Trophoblast cell (in vitro differentiated cells and primary cell): Measurements from ENCODE around the gene NTSR2.
A peak's percentile ranks its signal among the peaks of the same experiment; 100 is the strongest.

Experiments
- DNase-seq, 2 donors: peaks; one replicate each; pipeline ENCODE4 v3.0.0-alpha.2; 2016
- H2AFZ ChIP-seq: 2 replicates; pipeline ENCODE4 v1.6.1; 2013; ENCODE audit warnings: low read length, moderate library complexity, mild to moderate bottlenecking; ENCODE audit not compliant: insufficient read depth, poor library complexity
- H2AK5ac ChIP-seq: 2 replicates; pipeline ENCODE4 v1.6.1; 2013; ENCODE audit warnings: mild to moderate bottlenecking, low read length
- H2BK120ac ChIP-seq: 2 replicates; pipeline ENCODE4 v1.6.1; 2013; ENCODE audit warnings: low read length, mild to moderate bottlenecking, moderate library complexity; ENCODE audit not compliant: insufficient read depth, poor library complexity
- H2BK12ac ChIP-seq: 2 replicates; pipeline ENCODE4 v1.6.1; 2013; ENCODE audit warnings: mild to moderate bottlenecking, low read length, moderate library complexity
- H2BK5ac ChIP-seq: 2 replicates; pipeline ENCODE4 v1.6.1; 2013; ENCODE audit warnings: low read length, low read depth, moderate library complexity, mild to moderate bottlenecking; ENCODE audit not compliant: poor library complexity
- H3K14ac ChIP-seq: 2 replicates; pipeline ENCODE4 v1.6.1; 2013; ENCODE audit warnings: mild to moderate bottlenecking, low read length
- H3K18ac ChIP-seq: 2 replicates; pipeline ENCODE4 v1.6.1; 2013; ENCODE audit warnings: mild to moderate bottlenecking, low read length
- H3K23ac ChIP-seq: 2 replicates; pipeline ENCODE4 v1.6.1; 2013; ENCODE audit warnings: low read length
- H3K27ac ChIP-seq: 2 replicates; pipeline ENCODE4 v1.5.1; 2013; ENCODE audit warnings: low read depth, mild to moderate bottlenecking, inconsistent platforms, low read length, moderate library complexity
- H3K27me3 ChIP-seq: 2 replicates; pipeline ENCODE4 v1.6.1; 2013; ENCODE audit warnings: inconsistent platforms, mild to moderate bottlenecking, low read length, moderate library complexity; ENCODE audit not compliant: insufficient read depth
- H3K36me3 ChIP-seq, 2 experiments: 1 replicate in 1 of 2; 2 replicates in 1 of 2; pipeline ENCODE4 v1.6.1; 2013; ENCODE audit warnings: low read length in 2 of 2, mild to moderate bottlenecking in 2 of 2, moderate library complexity in 1 of 2; ENCODE audit not compliant: insufficient read depth in 2 of 2, control insufficient read depth in 1 of 2
- H3K4ac ChIP-seq: 2 replicates; pipeline ENCODE4 v1.6.1; 2013; ENCODE audit warnings: low read depth, mild to moderate bottlenecking, low read length, moderate library complexity
- H3K4me1 ChIP-seq, 2 experiments: 1 replicate in 1 of 2; 2 replicates in 1 of 2; pipeline ENCODE4 v1.6.1; 2013; ENCODE audit warnings: low read length in 2 of 2, mild to moderate bottlenecking in 2 of 2, moderate library complexity in 1 of 2; ENCODE audit not compliant: insufficient read depth in 2 of 2, control insufficient read depth in 1 of 2
- H3K4me2 ChIP-seq: 2 replicates; pipeline ENCODE4 v1.6.1; 2013; ENCODE audit warnings: inconsistent platforms, mild to moderate bottlenecking, low read length, moderate library complexity
- H3K4me3 ChIP-seq: 2 replicates; pipeline ENCODE4 v1.5.1; 2013; ENCODE audit warnings: mild to moderate bottlenecking, low read depth, low read length, inconsistent platforms
- H3K79me1 ChIP-seq: one replicate; pipeline ENCODE4 v1.6.1; 2013; ENCODE audit warnings: low read length
- H3K79me2 ChIP-seq: 2 replicates; pipeline ENCODE4 v1.6.1; 2013; ENCODE audit warnings: low read length, mild to moderate bottlenecking; ENCODE audit not compliant: control insufficient read depth, insufficient read depth, poor library complexity
- H3K9ac ChIP-seq: 2 replicates; pipeline ENCODE4 v1.6.1; 2013; ENCODE audit warnings: mild to moderate bottlenecking, low read length
- H3K9me3 ChIP-seq: 2 replicates; pipeline ENCODE4 v1.6.1; 2013; ENCODE audit warnings: low read depth, mild to moderate bottlenecking, control low read depth, inconsistent platforms, low read length; ENCODE audit not compliant: insufficient read depth
- H4K12ac ChIP-seq: 2 replicates; pipeline ENCODE4 v1.6.1; 2013; ENCODE audit warnings: low read depth, mild to moderate bottlenecking, low read length, moderate library complexity
- H4K8ac ChIP-seq: 2 replicates; pipeline ENCODE4 v1.6.1; 2013; ENCODE audit warnings: low read depth, mild to moderate bottlenecking, low read length, moderate library complexity
- H4K91ac ChIP-seq: one replicate; pipeline ENCODE4 v1.6.1; 2013; ENCODE audit warnings: low read depth, mild to moderate bottlenecking, low read length, moderate library complexity
- WGBS: extraction: QIAGEN DNeasy Blood & Tissue Kit; methylation state at CpG from one replicate; pipeline ENCODE4 v1.1.7; 2013; ENCODE audit warnings: missing lambda C conversion rate; ENCODE audit not compliant: insufficient read length, insufficient coverage; ENCODE audit errors: extremely low coverage; 5-methylcytosine and 5-hydroxymethylcytosine counted together

The NTSR2 gene

DNA sequence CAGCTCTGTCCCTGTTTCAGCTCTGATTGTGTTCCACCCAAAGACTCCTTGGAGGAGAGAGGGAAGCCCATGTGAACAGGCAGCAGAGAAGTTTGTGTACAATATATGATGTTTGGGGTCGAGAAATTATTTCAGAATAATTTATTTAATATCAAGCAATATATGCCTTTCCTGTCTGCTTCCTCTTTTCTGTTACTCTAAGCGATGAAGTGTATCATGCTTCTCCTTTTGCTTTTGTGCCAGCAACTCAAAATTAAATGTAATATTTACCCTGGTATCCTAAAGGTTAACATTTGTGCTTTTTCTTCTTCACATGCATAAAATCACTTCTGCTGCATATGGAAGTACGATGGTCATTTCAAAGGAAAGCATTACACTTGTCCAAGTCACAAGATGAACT, 2.4 kb upstream of the NTSR2 start:
- Histone ChIP-seq H3K4me2 (no peak overlapping the region), H3K27me3 (peaks cover 4% of the 10 kb centered on the region), H2AFZ (no peak overlapping the region), H3K23ac (no peak overlapping the region), H3K79me2 (no peaks in the 10 kb centered on the region), H3K79me1 (no peaks in the 10 kb centered on the region), H4K91ac (no peak overlapping the region), H3K4me3 (no peak overlapping the region), H2AK5ac (no peak overlapping the region), H2BK120ac (no peak overlapping the region), H2BK5ac (no peak overlapping the region), H3K9me3 (peaks cover 8% of the 10 kb centered on the region), H2BK12ac (no peak overlapping the region), H3K18ac (no peak overlapping the region), H3K4me1 (peaks cover 2% of the 10 kb centered on the region in 2 experiments), H3K4ac (no peak overlapping the region), H3K27ac (no peak overlapping the region), H3K14ac (no peak overlapping the region), H4K12ac (no peak overlapping the region), H3K9ac (no peak overlapping the region), H4K8ac (no peak overlapping the region), H3K36me3 (no peaks in the 10 kb centered on the region)
- DNase-seq, result no peak
- no CpG with 5 or more reads among the region's 3 CpGs for WGBS

DNA sequence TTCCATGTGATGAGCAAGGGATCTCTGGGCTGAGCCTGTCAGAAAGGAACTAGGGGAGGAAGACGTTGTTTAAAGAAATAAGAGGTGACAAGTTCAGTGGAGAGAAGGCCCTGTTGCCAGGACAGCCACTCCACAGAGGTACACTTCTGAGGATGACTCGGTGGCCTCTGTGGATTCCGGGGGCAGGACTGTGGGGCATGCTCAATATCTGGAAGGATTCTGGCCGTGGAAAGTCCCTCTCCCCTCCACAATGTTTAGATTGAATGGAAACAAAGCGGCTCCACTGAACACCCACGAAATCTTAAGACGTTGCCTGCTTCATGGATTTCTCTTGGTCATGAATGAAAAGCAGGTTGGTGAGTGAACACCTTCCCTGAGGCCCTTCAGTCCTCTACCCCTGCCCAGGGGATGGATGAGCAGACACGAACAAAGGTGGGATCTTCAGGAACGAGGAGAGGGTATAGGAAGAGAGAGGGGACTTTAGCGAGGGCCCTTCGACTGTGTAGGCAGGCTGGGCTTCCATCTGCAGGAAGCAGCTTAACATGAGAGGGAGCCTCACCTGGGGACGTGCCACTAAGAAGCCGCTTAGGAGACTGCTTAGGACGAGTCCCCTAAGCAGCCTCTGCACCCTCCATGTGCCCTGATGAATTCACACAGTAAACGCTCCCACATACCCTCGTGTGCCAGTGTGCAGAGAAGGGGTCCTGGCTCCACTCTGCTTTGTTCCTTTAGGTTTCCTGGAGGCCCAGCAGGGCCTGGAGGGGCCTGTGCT, 1.9 kb downstream of the NTSR2 start:
- peaks cover 2% of the 10 kb centered on the region in 2 experiments for H3K4me1 ChIP-seq
- H3K14ac ChIP-seq, result no peak overlapping the region
- H3K4me3 ChIP-seq, result no peak overlapping the region
- H3K9me3 ChIP-seq, result peaks cover 6% of the 10 kb centered on the region
- no peaks in the 10 kb centered on the region for H3K79me1 ChIP-seq
- H3K79me2 ChIP-seq, result no peaks in the 10 kb centered on the region
- no peak overlapping the region for H4K8ac ChIP-seq
- no peak overlapping the region for H3K18ac ChIP-seq
- no peak overlapping the region for H3K9ac ChIP-seq
- no peak overlapping the region for H4K91ac ChIP-seq
- DNase-seq, result no peak
- no peak overlapping the region for H3K23ac ChIP-seq
- H3K36me3 ChIP-seq, result no peaks in the 10 kb centered on the region
- H2AFZ ChIP-seq, result no peak overlapping the region
- no peak overlapping the region for H2BK5ac ChIP-seq
- no peak overlapping the region for H2AK5ac ChIP-seq
- H3K27me3 ChIP-seq, result peaks cover 4% of the 10 kb centered on the region
- no peak overlapping the region for H2BK12ac ChIP-seq
- H3K4me2 ChIP-seq, result no peak overlapping the region
- WGBS, result no CpG with 5 or more reads among the region's 16 CpGs
- H3K4ac ChIP-seq, result no peak overlapping the region
- no peak overlapping the region for H4K12ac ChIP-seq
- no peak overlapping the region for H2BK120ac ChIP-seq
- H3K27ac ChIP-seq, result no peak overlapping the region

DNA sequence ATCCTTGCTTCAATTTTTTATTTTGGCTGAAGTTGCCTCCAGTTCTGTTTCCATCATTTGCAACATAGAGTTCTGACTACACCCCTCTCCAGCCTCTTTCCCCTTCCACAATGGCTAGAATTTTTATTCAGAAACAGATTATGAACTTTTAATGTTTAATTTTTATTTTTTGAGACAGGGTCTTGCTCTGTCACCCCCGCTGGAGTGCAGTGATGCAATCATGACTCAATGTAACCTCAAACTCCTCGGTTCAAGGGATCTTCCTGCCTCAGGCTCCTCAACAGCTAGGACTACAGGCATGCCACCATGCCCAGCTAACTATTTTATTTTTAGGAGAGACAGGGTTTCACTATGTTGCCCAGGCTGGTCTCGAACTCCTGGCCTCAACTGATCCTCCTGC, 2.8 kb downstream of the NTSR2 start:
- Histone ChIP-seq H2BK12ac (no peak overlapping the region), H3K27ac (no peak overlapping the region), H3K79me1 (no peaks in the 10 kb centered on the region), H3K9me3 (peaks cover 6% of the 10 kb centered on the region), H3K23ac (no peak overlapping the region), H3K36me3 (no peaks in the 10 kb centered on the region), H2AFZ (no peak overlapping the region), H4K91ac (no peak overlapping the region), H3K79me2 (no peaks in the 10 kb centered on the region), H4K8ac (no peak overlapping the region), H3K9ac (no peak overlapping the region), H3K4ac (no peak overlapping the region), H3K4me3 (no peak overlapping the region), H3K4me2 (no peak overlapping the region), H2BK120ac (no peak overlapping the region), H3K4me1 (peaks cover 2% of the 10 kb centered on the region in 2 experiments), H2BK5ac (no peak overlapping the region), H3K27me3 (peaks cover 4% of the 10 kb centered on the region), H2AK5ac (no peak overlapping the region), H3K18ac (no peak overlapping the region), H4K12ac (no peak overlapping the region), H3K14ac (no peak overlapping the region)
- no CpG with 5 or more reads among the region's 3 CpGs for WGBS
- DNase-seq, result no peak

DNA sequence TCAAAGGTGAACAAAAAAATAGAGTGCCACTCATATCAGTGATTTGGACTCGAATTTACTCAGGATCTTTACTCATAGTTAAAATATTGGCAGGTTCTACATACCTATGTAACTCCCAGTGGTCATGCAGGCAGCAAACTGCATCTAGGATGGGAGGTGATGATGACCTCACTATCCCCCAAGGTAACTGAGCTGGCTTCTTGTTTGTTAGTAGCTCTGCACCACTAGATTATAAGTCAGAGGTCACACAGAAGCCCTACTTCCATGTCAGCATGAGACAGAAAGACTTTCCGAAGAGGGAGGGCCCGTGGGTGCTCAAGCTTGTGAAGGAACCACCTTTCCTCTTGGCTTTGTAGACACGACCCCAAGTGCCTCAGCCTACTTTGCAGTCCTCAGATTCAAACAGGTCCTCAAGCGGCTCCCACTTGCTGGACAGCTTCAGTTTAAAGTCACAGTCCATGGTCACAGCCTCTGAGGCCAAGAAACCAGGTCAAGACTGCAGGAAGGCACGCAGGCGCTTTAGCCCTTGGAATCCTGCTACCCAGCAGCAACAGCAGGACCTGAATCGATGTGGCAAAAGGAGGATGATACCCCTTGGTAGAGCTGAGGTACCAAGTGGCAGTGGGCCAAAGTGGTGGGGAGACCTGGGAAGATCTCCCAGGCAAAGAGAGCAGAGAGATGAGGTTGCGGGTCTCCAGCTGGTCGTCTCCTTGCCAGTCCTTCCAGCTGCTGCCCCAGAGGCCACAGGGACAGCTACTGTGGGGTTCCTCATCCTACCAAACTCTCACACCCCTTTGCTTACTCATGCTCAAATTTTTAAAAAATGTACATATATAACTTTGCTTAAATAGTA, 4.3 kb downstream of the NTSR2 start:
- H3K4me3 ChIP-seq, result no peak overlapping the region
- no peaks in the 10 kb centered on the region for H3K79me2 ChIP-seq
- H3K9me3 ChIP-seq, result peaks cover 10% of the 10 kb centered on the region
- H4K8ac ChIP-seq, result no peak overlapping the region
- H3K79me1 ChIP-seq, result no peaks in the 10 kb centered on the region
- H2BK5ac ChIP-seq, result no peak overlapping the region
- DNase-seq, result peak in 1 of 2 donors; percentile 5
- H3K4me2 ChIP-seq, result no peak overlapping the region
- H3K9ac ChIP-seq, result no peak overlapping the region
- no peak overlapping the region for H3K4ac ChIP-seq
- H4K91ac ChIP-seq, result no peak overlapping the region
- H3K27me3 ChIP-seq, result peaks cover 4% of the 10 kb centered on the region
- H3K4me1 ChIP-seq, result peaks cover 2% of the 10 kb centered on the region in 2 experiments
- no peak overlapping the region for H3K18ac ChIP-seq
- no peak overlapping the region for H2AK5ac ChIP-seq
- no peak overlapping the region for H2BK12ac ChIP-seq
- H3K14ac ChIP-seq, result no peak overlapping the region
- H3K27ac ChIP-seq, result no peak overlapping the region
- H4K12ac ChIP-seq, result no peak overlapping the region
- no CpG with 5 or more reads among the region's 10 CpGs for WGBS
- H3K23ac ChIP-seq, result no peak overlapping the region
- H2BK120ac ChIP-seq, result no peak overlapping the region
- H2AFZ ChIP-seq, result no peak overlapping the region
- no peaks in the 10 kb centered on the region for H3K36me3 ChIP-seq
